Measurements from ENCODE around the gene ANKRD23. TPM values are rescaled to one million over a fixed set of nuclear protein-coding genes. Genes with fewer than 3 reads are reported as not detected.
"Not testable (repeated sequence)": the region's sequence is repeated elsewhere in the genome, so short reads cannot be mapped to it uniquely, and the experiment has no call there.

Gene ANKRD23
- total RNA-seq, 1 donor from 2014 or later: 4.1 TPM

DNA sequence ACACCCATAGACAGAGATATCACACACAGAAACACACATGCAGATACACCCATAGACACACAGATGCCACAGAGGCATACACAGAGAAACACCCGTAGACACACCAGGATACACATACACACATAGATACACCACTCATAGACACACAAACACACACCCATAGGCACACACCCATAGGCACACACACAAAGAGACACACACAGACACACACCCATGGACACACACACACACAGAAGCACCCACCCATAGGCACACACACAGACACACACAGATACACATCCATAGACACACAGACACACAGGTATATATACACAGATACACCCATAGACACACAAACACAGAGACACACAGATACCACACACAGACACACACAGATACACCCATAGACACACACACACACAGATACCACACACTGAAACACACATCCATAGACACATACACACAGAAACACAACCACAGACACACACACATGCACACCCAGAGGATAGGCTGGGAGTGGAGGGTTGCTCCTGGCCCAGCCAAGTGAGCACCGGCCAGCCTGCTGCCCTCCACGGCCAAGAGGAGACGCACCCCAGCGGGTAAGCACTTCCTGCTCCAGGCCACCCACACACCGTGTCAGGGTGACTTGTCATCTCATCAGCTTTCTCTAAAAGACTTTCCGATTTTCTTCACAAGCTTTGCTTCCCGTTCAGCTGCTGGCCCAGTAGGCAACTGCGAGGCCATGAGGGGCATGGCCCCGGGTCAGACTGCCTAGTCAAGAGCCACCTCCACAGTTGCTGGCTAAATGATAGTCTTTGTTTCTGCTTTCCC lies 41.8 kb downstream of the ANKRD23 start:
- DNase-seq (ENCODE audit: low spot score in 2 of 2): no peak
- FAIRE-seq: no peak

DNA sequence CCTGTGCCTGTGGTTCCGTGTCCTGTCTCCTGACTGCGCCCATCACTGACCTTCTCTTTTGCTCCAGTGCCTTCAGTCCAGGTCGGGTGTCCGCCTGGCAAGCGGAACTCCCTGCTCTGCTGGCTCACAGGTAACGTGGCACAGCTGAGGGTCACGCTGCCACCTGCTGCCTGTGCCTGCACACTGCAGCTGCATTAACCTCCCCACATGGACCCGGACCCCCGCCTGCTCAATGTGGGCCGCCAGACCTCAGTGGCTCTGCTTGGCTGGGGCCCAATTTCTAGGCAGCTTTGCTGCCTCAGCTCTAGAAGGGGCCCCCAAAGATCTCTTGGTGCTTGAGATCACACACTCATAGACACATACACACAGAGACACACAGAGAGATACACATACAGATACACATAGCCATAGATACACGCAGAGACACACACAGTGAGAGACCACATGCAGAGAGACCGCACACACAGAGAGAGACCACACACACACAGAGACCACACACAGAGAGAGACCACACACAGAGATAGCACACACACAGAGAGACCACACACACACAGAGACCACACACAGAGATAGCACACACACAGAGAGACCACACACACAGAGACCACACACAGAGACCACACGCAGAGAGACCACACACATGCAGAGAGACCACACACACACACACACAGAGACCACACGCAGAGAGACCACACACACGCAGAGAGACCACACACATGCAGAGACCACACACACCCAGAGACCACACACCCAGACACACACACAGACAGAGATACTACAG lies 42.6 kb downstream of the ANKRD23 start:
- FAIRE-seq (no peak), DNase-seq (ENCODE audit: low spot score in 2 of 2) (peak; percentile 73 to 82)

DNA sequence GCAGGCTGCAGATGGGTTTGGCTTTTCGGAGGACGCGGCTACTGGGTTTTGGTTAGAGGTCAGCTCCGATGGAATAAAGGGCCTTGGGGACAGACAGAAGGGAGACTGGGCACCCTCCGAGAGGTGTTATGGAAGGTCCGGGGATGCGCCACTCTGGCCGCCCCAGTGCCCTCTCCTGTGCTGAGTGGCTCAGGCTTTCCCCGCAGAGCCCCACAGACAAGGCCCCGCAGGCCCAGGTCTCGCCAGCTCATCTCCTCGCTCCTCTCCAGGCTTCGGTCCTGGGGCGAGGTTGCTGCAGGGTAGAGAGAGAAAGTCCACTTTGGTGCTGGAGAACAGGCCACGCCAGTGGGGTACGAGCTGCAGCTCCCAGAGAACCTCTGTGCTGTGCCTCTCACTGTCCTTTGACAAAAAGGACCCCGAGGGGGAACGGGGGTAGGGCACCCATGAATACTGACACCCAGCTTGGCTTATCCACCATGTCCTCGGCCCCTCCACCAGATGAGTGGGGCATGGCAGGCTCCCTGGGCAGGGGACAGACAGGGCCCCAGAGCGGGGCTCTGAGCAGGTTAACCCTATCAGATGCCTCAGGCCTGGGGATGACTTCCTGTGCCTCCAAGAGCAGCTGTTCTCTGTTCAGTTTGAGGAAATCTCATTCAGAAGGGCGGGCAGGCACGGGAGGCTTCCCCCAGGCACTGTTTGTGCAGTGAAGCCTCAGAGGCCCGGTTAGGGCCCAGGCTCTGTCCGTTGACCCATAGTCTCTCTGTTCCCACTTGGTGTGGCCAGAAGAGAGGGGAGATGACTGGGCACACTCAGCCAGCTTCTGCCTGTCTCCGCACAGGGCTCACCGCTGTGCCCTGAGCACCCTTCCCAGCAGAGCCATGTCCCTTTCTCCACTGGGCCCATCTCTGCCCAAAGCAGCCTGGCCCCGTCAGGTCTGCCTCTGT lies 43.5 kb downstream of the ANKRD23 start:
- no peak for FAIRE-seq
- DNase-seq (ENCODE audit: low spot score in 2 of 2): no peak

DNA sequence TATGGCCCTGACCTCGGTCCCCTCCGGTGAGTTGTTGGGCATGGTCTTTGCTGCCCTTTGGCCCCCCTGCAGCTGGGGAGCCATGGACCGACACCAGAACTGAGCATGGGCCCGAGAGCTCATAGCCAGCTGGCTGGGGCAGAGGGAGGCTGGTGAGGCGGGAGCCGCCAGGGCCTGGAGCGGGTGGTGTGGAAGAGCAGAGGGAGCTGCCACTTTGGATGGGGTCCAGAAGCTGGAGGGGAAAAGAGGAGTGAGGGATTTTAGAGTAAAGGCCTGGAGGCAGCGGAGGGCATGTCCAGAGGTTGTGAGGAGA lies 44.2 kb downstream of the ANKRD23 start:
- FAIRE-seq: no peak
- DNase-seq (ENCODE audit: low spot score in 2 of 2): no peak

DNA sequence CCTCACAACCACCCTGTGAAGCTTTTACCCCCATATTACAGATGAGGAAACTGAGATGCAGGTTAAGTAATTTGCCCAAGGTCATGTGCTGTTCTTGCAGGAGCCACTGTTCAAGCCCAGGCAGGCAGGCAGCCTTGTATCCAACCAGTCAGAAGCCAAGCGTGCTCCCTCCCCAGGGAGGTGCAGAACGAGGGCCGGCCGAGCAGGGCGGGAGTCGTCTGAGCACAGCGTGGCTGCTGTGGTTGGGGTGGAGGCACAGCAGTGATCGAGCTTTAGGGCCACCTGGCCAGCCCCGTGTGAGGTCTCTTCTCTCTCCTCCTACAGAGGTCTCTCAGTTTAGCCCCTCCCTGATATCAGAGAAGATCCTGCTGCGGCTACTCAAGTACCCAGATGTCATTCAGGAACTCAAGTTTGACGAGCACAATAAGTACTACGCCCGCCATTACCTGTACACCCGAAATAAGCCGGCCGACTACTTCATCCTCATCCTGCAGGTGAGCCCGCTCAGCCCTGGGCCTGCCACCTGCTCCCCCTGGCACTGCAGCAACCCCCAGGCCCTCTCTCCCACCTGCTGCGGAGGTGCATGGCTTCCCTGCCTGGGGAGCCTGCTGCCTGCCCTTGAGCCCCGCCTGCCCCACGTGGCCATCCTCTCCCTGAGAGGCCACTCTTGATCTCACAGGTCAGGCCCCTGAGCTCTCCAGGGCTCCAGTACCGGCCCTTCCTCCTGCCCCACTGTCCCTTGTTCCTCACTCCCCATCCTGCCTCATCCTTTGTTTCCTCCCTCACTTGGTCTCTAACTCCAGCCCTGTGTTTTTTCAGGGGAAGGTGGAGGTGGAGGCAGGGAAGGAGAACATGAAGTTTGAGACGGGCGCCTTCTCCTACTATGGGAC lies 44.8 kb downstream of the ANKRD23 start:
- FAIRE-seq (no peak), DNase-seq (ENCODE audit: low spot score in 2 of 2) (no peak)

DNA sequence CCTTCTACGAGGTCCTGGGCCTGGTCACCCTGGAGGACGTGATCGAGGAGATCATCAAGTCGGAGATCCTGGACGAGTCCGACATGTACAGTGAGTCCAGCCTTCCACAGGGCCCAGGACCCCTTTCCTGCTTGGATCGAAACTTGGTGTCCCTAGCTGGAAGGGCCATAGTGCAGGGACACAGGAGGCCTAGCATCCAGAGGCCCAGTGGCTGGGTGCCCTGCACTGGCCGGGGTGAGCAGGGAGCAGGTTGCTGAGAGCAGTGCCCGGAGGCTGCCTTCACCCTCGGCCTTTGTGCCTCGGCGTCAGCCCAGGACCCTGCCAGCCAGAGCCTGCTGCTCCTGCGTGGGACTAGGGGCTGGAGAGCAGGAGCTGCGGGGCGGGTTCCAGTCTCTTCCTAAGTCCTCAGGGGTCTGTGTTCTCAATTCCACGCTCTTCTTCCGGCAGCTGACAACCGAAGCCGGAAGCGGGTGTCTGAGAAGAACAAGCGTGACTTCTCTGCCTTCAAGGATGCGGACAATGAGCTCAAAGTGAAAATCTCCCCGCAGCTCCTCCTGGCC lies 46.7 kb downstream of the ANKRD23 start:
- FAIRE-seq: no peak
- no peak for DNase-seq (ENCODE audit: low spot score in 2 of 2)

DNA sequence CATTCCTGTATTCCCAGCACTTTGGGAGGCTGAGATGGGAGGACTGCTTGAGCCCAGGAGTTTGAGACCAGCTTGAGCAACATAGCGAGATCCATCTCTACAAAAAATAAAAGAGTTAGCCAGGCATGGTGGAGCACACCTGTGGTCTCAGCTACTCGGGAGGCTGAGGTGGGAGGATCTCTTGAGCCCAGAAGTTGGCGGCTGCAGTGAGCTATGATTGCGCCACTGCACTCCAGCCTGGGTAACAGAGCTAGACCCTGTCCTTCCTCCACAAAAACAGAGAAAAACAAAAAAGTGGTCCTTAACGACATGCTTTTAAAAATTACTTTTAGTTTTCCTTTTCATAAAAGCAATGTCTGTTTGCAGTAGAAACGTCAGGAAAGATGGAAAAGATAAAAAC lies 47.3 kb downstream of the ANKRD23 start:
- not testable (repeated sequence) for FAIRE-seq; DNase-seq (ENCODE audit: low spot score in 2 of 2)

DNA sequence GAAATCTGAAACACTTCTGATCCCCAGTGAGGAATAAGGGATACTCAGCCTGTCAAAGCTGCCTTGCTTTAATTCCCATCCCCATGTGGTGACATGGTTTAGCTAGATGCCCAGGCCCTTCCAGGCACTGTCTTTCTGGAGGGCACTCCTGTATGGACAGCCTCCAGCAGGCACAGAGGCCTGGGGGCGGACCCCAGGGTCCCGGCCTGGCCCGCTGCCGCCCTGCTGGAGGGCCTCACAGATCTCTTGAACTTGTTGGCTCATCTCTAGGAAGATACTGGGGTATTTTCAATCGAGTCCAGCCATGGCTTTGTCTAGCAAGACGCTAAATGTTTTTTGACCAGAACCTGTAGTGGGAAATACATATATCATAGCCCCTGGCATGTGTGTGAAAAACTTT lies 48.7 kb downstream of the ANKRD23 start:
- DNase-seq (ENCODE audit: low spot score in 2 of 2) (no peak), FAIRE-seq (no peak)

DNA sequence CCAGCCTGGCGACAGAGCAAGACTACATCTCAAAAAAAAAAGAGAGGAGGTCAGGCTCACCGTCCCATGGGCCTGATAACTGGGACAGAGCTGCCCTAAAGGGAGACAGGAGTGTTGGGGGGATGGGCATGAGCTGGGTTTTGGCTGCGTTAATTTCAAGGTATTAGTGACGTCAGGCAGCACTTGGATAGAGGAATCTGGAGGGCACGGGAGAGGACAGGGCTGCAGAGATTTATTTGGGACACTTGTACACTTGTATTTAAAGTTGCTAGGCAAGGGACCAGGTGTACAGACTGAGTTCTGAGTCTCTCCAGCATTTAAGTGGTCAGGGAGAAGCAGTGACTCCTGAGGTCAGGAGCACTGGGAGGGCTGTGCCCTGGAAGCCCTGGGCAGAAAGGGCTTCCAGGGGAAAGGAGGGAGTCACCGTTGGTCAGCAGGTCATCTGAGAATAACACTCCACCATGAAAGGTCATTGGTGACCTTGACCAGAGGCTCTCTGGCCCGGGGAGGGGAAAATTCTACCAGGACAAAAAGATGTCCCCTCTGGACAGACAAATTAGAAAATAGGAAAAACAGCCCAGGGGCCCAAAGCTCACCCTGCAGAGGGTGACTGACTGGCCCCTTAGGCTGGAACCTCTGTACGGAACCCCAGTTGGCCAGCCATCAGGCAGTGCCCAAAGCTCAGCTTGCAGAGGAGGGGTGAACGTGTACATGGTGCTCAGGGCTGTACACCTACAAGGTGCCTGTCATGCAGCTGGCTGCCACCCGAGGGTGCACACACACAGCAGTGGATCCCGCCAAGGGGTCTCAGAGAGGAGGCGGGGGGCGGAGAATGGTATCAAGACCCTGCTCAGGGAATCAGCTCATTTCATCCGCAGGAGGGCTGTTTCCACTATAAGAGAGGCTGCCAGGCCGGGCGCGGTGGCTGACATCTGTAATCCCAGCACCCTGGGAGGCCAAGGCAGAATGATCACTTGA lies 50.8 kb downstream of the ANKRD23 start:
- DNase-seq (ENCODE audit: low spot score in 2 of 2) (no peak), FAIRE-seq (no peak)

DNA sequence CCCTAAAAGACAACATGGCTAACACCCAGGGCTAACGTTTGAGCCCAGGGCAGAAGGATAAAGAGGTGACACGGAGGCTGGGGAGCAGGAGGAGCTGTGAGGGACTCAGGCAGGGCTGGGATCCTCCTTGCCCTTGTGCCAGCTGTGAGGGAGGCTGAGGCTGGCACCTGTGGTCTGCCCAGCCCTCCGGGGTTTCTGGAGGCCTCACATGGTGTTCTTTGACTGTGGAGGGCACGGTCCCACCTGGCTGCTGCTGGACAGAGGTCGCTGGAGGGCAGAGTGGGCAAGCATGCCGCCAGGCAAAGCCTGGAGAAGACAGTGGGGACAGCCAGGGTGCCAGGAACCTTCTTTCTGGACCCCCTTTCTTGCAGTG lies 54.6 kb downstream of the ANKRD23 start:
- DNase-seq (ENCODE audit: low spot score in 2 of 2) (no peak), FAIRE-seq (no peak)

DNA sequence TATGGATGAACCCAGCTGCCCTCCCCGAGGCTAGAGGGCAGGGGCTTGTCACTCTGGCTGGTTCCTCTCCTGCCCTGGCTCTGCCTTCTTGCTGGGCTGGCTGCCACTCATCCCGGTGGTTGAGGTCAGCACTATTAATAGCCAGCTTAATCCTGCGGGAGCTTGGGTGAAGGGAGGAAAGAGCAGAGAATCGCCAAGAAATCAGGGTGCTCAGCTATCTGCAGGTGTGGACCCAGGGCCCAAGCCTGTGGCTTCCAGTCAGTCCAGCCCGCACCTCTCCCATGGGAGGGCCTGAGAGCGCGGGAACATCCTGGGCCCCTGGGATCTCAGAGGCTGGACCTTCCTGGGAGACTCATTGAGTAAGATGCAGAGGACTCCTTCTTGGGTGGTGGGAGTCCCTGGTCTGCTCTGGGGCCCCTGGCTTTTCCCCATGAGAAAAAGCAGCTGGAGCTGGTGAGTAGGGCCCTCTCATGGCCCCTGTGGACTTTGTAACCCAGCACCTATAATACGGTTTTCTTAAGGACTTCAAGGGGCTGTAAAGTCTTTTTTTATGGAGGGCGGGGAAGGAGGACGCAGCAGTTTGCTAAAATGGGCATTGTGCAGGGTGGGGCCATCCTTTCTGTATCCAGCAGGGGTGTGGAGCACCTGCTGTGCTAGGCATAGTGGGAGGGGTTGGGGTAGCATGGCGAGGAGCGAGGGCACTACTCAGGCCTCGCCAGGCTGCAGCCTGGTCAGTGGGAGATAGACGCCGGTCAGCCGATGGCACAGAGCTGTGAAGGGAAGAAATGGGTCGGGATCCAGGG lies 55.2 kb downstream of the ANKRD23 start:
- FAIRE-seq: no peak
- DNase-seq (ENCODE audit: low spot score in 2 of 2): peak in 1 of 2 donors; percentile 54

Small RNAs within 50 kb of the gene (small RNA-seq; reads per million reads assigned to genes)
- gene MIR3127: 0.08 reads per million

Other genes with a start within 250 kb of the ANKRD23 start
- 22.0 TPM for gene KANSL3, start 205.7 kb downstream of the ANKRD23 start, total RNA-seq
- 0.41 TPM for gene FER1L5, start 201.3 kb downstream of the ANKRD23 start, total RNA-seq
- 23.6 TPM for gene LMAN2L, start 104.0 kb downstream of the ANKRD23 start, total RNA-seq
- gene CNNM4, start 83.1 kb downstream of the ANKRD23 start, total RNA-seq: 5.3 TPM
- gene CNNM3, start 27.8 kb downstream of the ANKRD23 start, total RNA-seq: 11.8 TPM
- 5.7 TPM for gene ANKRD39, start 14.0 kb upstream of the ANKRD23 start, total RNA-seq
- 52.6 TPM for gene SEMA4C, start 26.1 kb upstream of the ANKRD23 start, total RNA-seq
- gene FAM178B, start 142.6 kb upstream of the ANKRD23 start, total RNA-seq: not detected